Activated naive CD8-positive, alpha-beta T cell treated with anti-CD3 and anti-CD28 coated beads, Interleukin-2, amount 50 U/mL, for 16 hours (primary cell): ENCODE data around the gene POLN.
"Not testable (repeated sequence)": the region's sequence is repeated elsewhere in the genome, so short reads cannot be mapped to it uniquely, and the experiment has no call there.

Source experiments
- DNase-seq: peaks from one replicate; pipeline ENCODE4 v3.0.0-alpha.2; 2020; ENCODE audit warnings: low read depth, low spot score

Gene POLN

GRCh38 chr4:2042204-2042946 lies 199.5 kb downstream of the POLN start:
- no peak for DNase-seq

- peak; percentile 76 for DNase-seq
Measured at GRCh38 chr4:2041239-2042130, 200.4 kb downstream of the POLN start.

GRCh38 chr4:2040391-2041238 lies 201.3 kb downstream of the POLN start:
- DNase-seq: no peak

GRCh38 chr4:2036866-2037265 lies 205.1 kb downstream of the POLN start:
- DNase-seq: no peak

GRCh38 chr4:2036327-2036726 lies 205.6 kb downstream of the POLN start:
- DNase-seq: no peak

- not testable (repeated sequence) for DNase-seq
Measured at GRCh38 chr4:2031161-2031560, 210.8 kb downstream of the POLN start.

GRCh38 chr4:2027120-2027519 lies 214.8 kb downstream of the POLN start:
- DNase-seq: not testable (repeated sequence)

- DNase-seq: no peak
Measured at GRCh38 chr4:2025817-2026216, 216.1 kb downstream of the POLN start.

- no peak for DNase-seq
Measured at GRCh38 chr4:2024683-2025082, 217.2 kb downstream of the POLN start.
